Choroid plexus epithelial cell (primary cell): ENCODE data around the gene RPAP2.
"Not testable (repeated sequence)": the region's sequence is repeated elsewhere in the genome, so short reads cannot be mapped to it uniquely, and the experiment has no call there.

Source experiments
- DNase-seq: peaks from one replicate; pipeline ENCODE4 v3.0.0-alpha.2; 2010; ENCODE audit warnings: low read depth
- H3K4me3 ChIP-seq: 2 replicates; pipeline ENCODE4 v1.5.1; 2011; ENCODE audit warnings: low read depth, mild to moderate bottlenecking, control low read depth, low read length, moderate library complexity
- TF ChIP-seq, protein P1 (sequence below): conservative IDR thresholded peaks from 2 replicates; pipeline ENCODE4 v1.5.1; 2011; ENCODE audit warnings: low read depth, mild to moderate bottlenecking, control low read depth, inconsistent platforms, low read length, moderate library complexity

Gene RPAP2

GRCh38 chr1:92298573-92299476 lies at the start of gene RPAP2, which contains the start of gene GLMN:
RPAP2 (plus strand) TSS chr1:92299059; CDS start chr1:92299074, 15 bp downstream.
GLMN (minus strand) TSS chr1:92298987; CDS start chr1:92297999, 988 bp downstream.
- TF ChIP-seq, protein P1, sequence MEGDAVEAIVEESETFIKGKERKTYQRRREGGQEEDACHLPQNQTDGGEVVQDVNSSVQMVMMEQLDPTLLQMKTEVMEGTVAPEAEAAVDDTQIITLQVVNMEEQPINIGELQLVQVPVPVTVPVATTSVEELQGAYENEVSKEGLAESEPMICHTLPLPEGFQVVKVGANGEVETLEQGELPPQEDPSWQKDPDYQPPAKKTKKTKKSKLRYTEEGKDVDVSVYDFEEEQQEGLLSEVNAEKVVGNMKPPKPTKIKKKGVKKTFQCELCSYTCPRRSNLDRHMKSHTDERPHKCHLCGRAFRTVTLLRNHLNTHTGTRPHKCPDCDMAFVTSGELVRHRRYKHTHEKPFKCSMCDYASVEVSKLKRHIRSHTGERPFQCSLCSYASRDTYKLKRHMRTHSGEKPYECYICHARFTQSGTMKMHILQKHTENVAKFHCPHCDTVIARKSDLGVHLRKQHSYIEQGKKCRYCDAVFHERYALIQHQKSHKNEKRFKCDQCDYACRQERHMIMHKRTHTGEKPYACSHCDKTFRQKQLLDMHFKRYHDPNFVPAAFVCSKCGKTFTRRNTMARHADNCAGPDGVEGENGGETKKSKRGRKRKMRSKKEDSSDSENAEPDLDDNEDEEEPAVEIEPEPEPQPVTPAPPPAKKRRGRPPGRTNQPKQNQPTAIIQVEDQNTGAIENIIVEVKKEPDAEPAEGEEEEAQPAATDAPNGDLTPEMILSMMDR = peak; percentile 0
- peak; percentile 87 for DNase-seq

DNA sequence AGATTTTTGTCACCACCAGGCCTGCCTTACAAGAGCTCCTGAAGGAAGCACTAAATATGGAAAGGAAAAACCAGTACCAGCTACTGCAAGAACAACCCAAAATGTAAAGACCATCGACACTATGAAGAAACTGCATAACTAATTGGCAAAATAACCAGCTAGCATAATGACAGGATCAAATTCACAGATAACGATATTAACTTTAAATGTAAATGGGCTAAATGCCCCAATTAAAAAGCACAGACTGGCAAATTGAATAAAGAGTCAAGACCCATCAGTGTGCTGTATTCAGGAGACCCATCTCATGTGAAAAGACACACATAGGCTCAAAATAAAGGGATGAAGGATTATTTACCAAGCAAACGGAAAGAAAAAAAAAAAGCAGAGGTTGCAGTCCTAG lies 44.1 kb upstream of the RPAP2 start:
- DNase-seq, H3K4me3 ChIP-seq: not testable (repeated sequence)

More at GRCh38 chr1:92298573-92299476, at the start of gene RPAP2, which contains the start of gene GLMN:
- peak within 1 kb of the TSS; percentile 88 for H3K4me3 ChIP-seq

DNA sequence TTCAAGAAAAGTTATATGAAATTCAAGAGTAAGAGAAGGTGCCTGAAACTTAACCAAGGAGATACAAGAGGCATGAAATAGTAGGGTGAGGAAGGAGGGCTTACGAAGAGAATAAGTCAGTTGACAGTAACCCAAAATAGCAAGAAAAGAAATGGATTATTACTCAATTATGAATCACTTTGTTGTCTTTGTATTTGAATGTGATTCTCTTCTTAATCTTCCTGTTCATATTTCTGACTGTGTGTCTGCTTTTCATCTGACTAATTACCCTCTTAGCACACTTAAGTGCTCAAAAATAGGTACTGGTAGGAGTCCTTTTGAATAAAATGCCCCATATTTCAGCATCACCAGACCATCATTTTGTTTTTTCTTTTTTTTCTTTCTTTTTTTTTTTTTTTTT lies 39.5 kb upstream of the RPAP2 start:
- DNase-seq = no peak
- TF ChIP-seq, protein P1 = no peak
- no peak overlapping the region for H3K4me3 ChIP-seq

GRCh38 chr1:92262516-92262915 lies 36.3 kb upstream of the RPAP2 start:
- TF ChIP-seq, protein P1 = no peak
- no peak for DNase-seq
- H3K4me3 ChIP-seq = no peak overlapping the region

- TF ChIP-seq, protein P1 = no peak
- H3K4me3 ChIP-seq = no peak overlapping the region
- DNase-seq = no peak
Measured at GRCh38 chr1:92273039-92273438, 25.8 kb upstream of the RPAP2 start.

DNA sequence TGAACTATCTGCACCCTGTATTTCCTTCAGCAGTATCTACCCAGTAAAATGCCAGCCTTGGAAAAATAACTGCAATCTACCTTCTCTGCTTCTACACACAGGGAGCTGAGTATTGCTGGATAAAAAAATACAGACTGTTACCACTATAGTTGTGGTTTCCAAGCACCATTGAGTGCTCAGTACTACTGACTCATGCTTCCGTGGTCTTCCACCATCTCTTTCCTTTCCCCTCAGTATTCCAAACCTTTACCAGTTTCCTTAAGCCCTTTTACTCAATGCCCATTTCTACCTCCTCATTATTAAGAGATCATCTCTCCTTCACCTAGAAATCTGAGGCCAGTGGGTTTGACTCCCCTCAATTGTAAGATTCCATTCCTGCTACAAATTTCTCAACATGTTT lies 23.9 kb upstream of the RPAP2 start:
- H3K4me3 ChIP-seq = no peak overlapping the region
- TF ChIP-seq, protein P1 = no peak
- DNase-seq = peak; percentile 32

DNA sequence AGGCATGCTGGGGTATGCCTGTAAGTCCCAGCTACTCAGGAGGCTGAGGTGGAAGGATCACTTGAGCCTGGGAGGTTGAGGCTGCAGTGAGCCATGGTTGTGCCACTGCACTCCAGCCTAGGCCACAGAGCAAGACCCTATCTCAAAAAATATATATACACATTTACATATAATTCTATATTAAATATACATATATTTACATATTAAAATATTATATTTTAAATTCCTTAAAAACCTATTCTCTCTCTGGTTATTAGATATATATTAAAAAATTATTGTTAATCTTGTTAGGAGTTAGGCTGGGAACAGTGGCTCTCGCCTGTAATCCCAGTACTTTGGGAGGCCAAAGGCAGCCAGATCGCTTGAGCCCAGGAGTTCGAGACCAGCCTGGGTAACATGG lies 22.8 kb upstream of the RPAP2 start:
- no peak overlapping the region for H3K4me3 ChIP-seq
- TF ChIP-seq, protein P1 = no peak
- DNase-seq = no peak
